Right renal pelvis (tissue), 4 donors: ENCODE results near the gene STUM. TPM values are rescaled to one million over a fixed set of nuclear protein-coding genes. Genes with fewer than 3 reads are reported as not detected.

Experiments used
- DNase-seq, 4 donors: peaks; one replicate each; pipeline ENCODE4 v3.0.0-alpha.2; 2013; ENCODE audit warnings: low read depth in 4 of 4, low spot score in 3 of 4, missing footprints in 1 of 4
- polyA plus RNA-seq, 4 donors: library from polyadenylated mRNA; unstranded; fragments of 120-200 nt; gene quantifications; one replicate each; pipeline ENCODE4 v1.2.1, GENCODE V29; 2013; ENCODE audit not compliant: insufficient read length in 4 of 4

Gene STUM
- polyA plus RNA-seq, 4 donors: 0.93 to 1.9 (median 1.2) TPM

DNA sequence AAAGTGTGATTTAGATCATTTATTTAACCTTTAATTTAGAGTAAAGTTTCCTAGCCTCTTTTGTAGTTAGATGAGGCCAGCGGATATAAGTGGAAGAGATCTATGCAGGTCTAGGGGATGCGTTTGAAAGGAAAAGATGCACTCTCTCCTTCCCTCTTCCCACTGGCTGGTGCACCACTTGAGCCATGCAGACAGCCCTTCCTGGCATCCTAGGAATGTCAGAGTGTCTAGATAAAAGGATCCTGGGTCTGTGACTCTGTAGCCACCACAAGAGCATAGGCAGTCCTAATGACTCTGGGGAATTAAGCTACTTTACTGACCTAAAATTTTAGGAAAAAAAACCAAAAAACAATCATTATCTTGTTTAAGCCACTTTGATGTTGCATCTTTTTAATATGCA is 16.0 kb upstream of the STUM start:
- DNase-seq: no peak

- no peak for DNase-seq
Measured at GRCh38 chr1:226533220-226533619, 15.3 kb upstream of the STUM start.

- no peak for DNase-seq
Measured at GRCh38 chr1:226534098-226534497, 14.5 kb upstream of the STUM start.

DNA sequence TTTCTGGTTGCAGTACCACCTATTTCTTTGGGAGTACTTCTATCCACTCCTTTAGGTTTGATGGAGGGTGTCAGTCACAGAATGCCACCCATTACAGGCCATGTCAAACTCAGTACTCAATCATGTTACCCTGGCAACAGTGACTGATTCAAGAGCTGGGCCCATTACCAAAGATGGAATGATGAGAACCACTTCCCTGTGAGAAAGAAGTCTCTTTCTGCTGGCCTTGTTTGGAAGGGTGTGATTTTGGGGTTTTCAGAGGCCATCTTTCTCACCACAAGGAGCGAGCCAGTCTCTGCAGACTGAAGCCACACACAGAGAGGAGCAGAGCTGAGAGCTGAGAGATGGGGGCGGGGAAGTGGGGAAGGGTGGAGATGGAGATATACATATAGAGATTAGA is 13.9 kb upstream of the STUM start:
- no peak for DNase-seq

GRCh38 chr1:226535666-226536065 is 12.9 kb upstream of the STUM start:
- DNase-seq: no peak

- no peak for DNase-seq
Measured at GRCh38 chr1:226541231-226541630, 7.3 kb upstream of the STUM start.

DNA sequence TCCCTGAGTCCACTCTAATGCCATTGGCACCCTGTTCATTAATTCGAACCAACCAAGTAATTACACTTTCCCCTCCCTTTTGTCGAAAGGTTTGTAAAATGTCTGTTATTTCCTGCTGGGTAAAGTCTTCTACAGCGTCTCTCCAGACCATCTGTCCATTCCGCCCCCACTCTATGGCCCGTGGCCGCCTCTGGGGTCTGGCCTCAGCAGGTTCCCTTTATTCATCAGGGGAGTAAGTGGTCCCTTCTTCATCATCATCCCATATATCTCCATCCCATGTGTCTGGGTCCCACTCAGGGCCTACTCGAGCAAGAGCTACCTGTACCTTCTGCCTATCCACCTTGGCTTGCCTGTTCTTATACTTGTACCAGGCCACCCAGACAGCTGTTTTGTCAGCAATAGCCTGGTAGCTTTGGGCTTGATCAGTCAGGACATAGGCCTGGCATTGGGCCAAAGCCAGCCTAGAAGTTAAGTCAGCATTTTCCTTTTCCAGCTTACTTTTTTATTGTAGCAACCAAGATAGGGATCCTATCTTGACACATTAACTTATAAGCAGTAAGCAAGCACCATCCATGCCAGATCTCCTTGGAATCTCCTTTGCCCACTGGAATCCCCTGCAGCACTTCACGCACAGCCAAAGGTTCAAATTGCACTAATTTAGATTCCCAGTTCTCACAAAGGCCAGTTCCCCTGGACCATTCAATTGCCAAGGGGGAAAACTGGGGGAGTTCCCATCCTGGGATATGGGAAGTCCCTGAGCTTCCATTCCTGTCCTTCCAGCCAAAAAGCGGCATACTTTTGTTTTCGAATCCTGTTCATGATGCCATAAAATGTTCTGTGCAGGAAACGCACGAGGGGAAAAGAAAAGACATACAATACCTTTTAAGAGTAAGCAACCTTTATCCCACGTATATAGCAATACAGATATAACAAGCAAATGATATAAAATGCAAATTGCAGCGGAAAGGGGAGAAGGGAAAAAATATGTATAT is 6.6 kb upstream of the STUM start:
- no peak for DNase-seq

- DNase-seq: no peak
Measured at GRCh38 chr1:226542623-226543103, 5.9 kb upstream of the STUM start.

DNA sequence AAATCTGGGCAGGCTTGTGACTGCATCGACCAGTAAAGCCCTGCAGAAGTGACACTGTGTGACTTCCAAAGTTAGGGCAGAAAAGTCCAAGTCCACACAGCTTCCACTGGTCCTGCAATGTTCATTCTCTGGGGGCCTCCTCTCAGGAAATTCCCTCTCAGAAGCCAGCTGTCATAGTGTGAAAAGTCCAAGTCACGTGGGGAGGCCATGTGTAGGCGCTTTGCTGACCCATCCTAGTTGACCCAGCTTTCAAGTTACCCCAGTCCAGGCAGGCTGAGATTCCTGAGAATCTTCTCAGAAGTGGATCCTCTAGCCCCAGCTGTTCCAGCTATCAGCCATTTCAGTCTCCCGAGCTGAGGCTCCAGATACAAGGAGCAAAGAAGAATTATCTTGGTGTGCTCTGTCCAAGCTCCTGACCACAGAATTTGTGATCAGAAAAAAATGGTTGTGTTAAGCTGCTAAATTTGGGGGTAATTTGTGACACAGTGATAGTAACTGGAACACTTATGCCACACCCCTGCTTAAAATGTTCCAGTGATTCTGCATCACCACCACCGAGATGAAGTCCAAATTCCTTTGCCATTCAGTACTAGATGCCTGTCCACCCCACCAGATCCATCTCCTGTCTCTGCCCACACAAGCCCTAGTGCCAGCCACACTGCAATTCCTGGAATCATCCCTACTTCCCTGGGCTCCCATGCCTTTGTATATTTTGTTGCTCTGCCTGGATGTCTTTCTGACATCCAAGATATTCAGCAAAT is 2.5 kb upstream of the STUM start:
- no peak for DNase-seq

- DNase-seq: no peak
Measured at GRCh38 chr1:226546926-226547325, 1.6 kb upstream of the STUM start.

GRCh38 chr1:226547754-226548191 is 791 bp upstream of the STUM start:
- DNase-seq: peak; percentile 75 to 84 (median 78)

DNA sequence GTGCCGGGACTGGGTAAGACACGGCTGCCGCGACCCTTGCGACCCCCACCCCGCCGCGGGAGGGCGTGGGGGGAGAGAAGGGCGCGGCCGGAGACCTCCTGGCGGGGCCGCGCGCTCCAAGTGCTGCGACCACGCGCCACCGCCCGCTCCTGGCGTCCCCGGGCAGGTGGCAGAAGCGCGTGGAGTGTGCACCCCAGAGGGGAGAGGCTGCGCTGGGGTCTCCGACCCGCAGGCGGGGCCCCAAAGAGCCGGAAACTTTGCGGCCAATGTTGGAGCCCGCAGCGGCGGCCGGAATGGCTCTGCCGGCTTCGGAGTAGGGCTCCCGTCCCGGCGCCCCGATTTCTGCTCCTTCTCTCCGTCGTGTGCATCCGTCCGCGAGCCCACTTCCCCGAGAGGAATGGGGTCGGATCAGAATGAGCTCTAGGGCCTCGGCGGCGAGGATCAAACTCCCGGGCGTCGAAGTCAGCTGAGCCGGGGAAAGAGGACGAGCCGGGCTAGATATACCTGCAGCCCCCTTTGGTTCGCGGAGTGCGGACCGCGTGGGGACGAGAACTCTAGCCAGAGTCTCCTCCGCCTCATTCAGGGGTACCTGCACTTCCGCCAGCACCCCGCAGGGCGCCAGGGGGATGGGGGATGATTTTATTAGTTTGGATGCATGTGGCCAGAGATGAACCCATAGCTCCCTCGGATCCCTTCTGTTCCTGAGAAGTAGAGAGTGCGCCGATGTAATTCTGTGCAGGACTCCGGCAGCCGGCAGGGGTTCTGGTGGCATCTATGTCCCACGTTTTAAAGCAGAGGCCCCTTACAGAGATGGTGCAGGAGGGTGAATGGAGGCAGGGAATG is 751 bp downstream of the STUM start:
- no peak for DNase-seq

- no peak for DNase-seq
Measured at GRCh38 chr1:226549937-226550671, 1.5 kb downstream of the STUM start.

GRCh38 chr1:226550672-226551041 is 2.1 kb downstream of the STUM start:
- DNase-seq: no peak

- DNase-seq: no peak
Measured at GRCh38 chr1:226551299-226551698, 2.7 kb downstream of the STUM start.

DNA sequence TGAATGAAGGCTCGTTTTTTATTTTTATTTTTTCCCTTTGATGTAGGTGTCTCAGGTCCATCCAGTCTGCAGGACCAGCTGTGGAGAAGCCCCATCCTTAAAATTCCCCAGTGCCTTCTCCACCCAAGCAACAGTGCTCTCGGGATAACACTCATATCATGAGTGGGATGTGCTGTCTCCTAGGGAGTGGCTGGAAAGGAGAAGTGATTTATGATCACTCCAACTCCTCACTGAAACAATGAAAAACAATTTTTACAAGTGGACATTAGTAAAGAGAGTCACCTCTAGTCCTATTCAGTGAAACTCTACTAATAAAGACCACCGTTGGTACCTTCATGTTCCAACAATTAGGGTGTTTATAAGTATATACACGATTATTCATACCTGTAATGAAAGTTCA is 3.5 kb downstream of the STUM start:
- no peak for DNase-seq

DNA sequence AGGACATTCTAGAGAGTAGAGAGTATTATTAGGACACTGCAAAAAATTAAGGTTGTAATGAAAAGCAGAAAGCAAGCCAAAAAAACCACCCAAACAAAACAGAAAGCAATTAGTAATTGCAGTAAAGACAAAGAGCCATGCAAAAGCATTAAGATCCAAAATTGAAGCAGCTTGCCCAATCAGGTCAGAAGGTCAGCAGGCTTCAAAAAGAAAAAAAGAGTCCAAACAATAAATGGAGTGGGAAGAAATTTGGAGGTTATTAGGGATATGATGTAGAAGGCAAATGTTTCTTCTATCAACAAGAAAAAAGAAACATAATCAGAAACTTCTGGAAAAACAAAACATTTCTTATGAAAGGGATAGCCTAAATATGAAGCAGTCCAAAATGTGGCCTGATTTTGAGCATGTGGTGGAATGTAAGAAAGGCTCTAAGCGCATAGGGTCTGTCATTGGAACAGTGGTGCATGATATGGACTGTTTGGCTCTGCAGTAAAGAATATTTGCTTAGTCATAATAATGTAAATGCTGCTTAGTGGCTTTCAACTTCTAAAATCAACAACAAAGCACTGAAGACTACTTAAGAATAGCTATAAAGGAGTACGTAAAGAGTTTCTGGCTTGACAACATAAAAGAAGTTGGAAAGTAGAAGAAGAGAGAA is 4.8 kb downstream of the STUM start:
- no peak for DNase-seq

DNA sequence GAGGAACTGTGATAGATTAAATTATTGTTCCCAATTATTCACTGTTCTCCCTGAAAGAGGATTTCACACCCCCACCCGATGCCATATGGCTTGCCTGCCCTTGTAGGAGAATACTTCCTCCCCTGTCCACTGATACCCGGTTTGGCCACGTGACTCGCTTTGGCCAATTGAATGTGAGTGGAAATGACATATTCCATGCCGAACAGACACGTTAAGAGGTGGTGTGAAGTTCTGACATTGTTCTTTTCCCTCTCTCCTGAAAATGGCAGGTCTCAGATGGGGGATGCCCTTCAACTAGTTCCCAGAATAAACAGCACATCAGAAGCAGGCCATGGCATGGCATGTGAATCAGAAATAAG is 5.3 kb downstream of the STUM start:
- no peak for DNase-seq

DNA sequence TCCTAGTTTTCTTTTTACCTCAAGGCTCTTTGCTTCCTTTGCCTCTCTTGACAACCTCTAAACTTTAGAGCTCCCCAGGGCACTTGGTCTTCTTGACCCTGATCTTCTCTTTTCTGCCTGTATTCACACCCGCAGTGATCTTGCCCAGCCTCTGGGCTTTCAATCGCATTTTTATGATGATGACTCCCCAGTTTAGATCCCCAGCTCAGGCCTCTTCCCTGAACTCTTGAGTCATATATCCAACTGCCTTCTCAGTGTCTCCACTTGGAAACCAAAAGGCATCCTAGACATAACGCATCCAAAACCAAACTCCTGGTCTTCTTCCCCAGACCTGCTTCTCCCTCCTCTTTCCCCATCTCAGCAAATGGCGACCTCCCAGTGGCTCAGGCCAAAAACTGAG is 6.5 kb downstream of the STUM start:
- DNase-seq: no peak

DNA sequence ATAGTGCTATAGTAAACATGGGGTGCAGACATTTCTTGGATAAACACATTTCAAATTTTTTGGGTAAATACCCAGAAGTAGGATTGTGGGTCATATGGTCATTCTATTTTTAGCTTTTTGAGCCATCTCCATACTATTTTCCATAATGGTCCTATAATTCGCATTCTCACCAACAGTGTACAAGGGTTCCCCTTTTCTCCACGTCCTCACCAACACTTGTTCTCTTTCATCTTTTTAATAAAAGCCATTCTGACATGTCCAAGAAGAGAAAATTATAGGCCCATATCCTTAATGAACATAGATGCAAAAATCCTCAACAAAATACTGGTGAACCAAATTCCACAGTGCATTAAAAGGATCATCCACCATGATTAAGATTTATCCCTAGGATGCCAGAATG is 8.9 kb downstream of the STUM start:
- no peak for DNase-seq
